ENCODE measurements around the gene FGF12.

The FGF12 gene

DNA sequence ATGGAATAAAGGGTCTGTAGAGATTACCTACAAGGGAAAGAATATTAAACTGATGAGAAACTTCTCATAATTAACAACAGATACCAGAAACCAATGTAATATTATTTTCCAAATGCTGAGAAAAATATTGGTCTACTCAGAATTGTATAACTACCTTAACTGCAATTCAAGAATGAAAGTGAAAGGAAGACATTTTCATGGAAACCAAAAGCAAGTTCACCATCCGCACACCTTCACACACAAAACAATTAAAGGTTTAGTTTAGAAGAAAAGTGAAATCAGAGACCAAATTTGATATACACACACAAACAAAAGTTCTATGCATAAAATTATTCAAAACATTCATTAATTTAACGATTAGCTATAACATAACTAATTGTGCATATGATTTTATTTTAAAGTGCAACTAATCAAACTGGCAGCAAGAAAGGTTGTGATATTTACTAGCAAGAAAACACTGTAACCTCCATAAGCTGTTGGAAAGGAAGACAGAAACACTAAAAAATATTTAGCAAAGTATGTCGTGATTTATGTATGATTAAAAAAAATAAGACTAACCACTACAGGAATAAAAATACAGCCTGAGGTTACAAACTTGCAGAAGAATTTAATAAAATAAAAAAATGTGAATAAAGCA is 395.5 kb downstream of the FGF12 start:
- Histone ChIP-seq H3K4me1 (ENCODE audit: insufficient read depth, low read length) (peaks cover 5% of the 10 kb centered on the region), H3K9me3 (ENCODE audit: control insufficient read depth, insufficient read depth, low read length) (no peaks in the 10 kb centered on the region), H3K9ac (ENCODE audit: low read depth, low read length) (no peak overlapping the region), H3K36me3 (ENCODE audit: insufficient read depth, low read length) (no peaks in the 10 kb centered on the region)

GRCh38 chr3:192326656-192327055 is 400.7 kb downstream of the FGF12 start:
- H3K36me3 ChIP-seq (ENCODE audit: insufficient read depth, low read length), result no peaks in the 10 kb centered on the region
- no peak overlapping the region for H3K9ac ChIP-seq (ENCODE audit: low read depth, low read length)
- no peaks in the 10 kb centered on the region; the same call in 1 of the 2 replicates for H3K4me1 ChIP-seq (ENCODE audit: insufficient read depth, low read length)
- H3K9me3 ChIP-seq (ENCODE audit: control insufficient read depth, insufficient read depth, low read length), result no peaks in the 10 kb centered on the region

DNA sequence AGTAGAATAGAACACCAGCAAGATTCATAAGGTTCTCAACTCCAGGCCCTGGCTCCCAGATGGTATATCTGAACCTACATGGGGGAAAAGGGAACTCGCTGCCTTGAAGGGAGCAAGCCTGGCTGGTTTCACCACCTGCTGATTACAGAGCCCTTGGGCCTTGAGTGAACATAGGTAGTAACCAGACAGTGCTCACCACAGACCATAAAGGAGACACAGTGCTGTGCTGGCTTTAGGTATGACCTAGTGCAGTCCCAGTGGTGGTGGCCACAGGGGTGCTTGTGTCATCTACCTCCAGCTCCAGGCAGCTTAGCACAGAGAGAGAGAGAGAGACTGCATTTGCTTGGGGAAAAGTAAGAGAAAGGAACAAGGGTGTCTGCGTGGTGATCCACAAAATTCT is 409.8 kb downstream of the FGF12 start:
- no peaks in the 10 kb centered on the region for H3K36me3 ChIP-seq (ENCODE audit: insufficient read depth, low read length)

GRCh38 chr3:192313605-192314004 is 413.7 kb downstream of the FGF12 start:
- Histone ChIP-seq H3K4me1 (ENCODE audit: insufficient read depth, low read length) (no peaks in the 10 kb centered on the region), H3K36me3 (ENCODE audit: insufficient read depth, low read length) (no peaks in the 10 kb centered on the region), H3K9ac (ENCODE audit: low read depth, low read length) (no peak overlapping the region), H3K9me3 (ENCODE audit: control insufficient read depth, insufficient read depth, low read length) (no peaks in the 10 kb centered on the region)

More for the DNA sequence above, 409.8 kb downstream of the FGF12 start:
- Histone ChIP-seq H3K9me3 (ENCODE audit: control insufficient read depth, insufficient read depth, low read length) (no peaks in the 10 kb centered on the region), H3K9ac (ENCODE audit: low read depth, low read length) (no peak overlapping the region), H3K4me1 (ENCODE audit: insufficient read depth, low read length) (no peaks in the 10 kb centered on the region)

DNA sequence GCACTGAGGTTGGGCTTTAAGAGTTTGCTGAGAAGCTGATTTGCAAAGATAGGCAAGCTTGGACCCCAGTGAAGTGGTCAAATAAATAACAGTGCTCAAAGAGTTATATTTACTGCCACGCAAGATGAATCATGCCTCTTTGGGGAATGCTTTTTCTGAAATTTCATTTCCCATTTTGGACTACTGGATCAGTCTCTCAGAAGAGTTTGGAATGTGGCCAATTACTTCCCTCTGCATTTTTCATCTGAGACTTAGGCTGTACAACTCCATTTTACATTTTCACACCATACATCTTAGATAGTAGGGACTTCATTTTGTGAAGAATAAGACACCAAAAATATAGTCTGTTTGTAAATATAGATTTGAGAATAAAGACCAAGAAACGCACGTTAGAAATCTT is 419.7 kb downstream of the FGF12 start:
- Histone ChIP-seq H3K4me1 (ENCODE audit: insufficient read depth, low read length) (no peaks in the 10 kb centered on the region), H3K9me3 (ENCODE audit: control insufficient read depth, insufficient read depth, low read length) (no peaks in the 10 kb centered on the region), H3K9ac (ENCODE audit: low read depth, low read length) (no peak overlapping the region), H3K36me3 (ENCODE audit: insufficient read depth, low read length) (no peaks in the 10 kb centered on the region)

- H3K9me3 ChIP-seq (ENCODE audit: control insufficient read depth, insufficient read depth, low read length), result no peaks in the 10 kb centered on the region
- H3K4me1 ChIP-seq (ENCODE audit: insufficient read depth, low read length), result no peaks in the 10 kb centered on the region
- H3K9ac ChIP-seq (ENCODE audit: low read depth, low read length), result no peak overlapping the region
- H3K36me3 ChIP-seq (ENCODE audit: insufficient read depth, low read length), result no peaks in the 10 kb centered on the region
These were observed 424.1 kb downstream of the FGF12 start for GRCh38 chr3:192303235-192303634.

GRCh38 chr3:192302721-192303120 is 424.6 kb downstream of the FGF12 start:
- Histone ChIP-seq H3K9ac (ENCODE audit: low read depth, low read length) (no peak overlapping the region), H3K9me3 (ENCODE audit: control insufficient read depth, insufficient read depth, low read length) (no peaks in the 10 kb centered on the region), H3K36me3 (ENCODE audit: insufficient read depth, low read length) (no peaks in the 10 kb centered on the region), H3K4me1 (ENCODE audit: insufficient read depth, low read length) (no peaks in the 10 kb centered on the region)

- H3K9ac ChIP-seq (ENCODE audit: low read depth, low read length), result no peak overlapping the region
- no peaks in the 10 kb centered on the region for H3K36me3 ChIP-seq (ENCODE audit: insufficient read depth, low read length)
- peaks cover 8% of the 10 kb centered on the region; the same call in 1 of the 2 replicates for H3K4me1 ChIP-seq (ENCODE audit: insufficient read depth, low read length)
- no peaks in the 10 kb centered on the region for H3K9me3 ChIP-seq (ENCODE audit: control insufficient read depth, insufficient read depth, low read length)
These were observed 427.4 kb downstream of the FGF12 start for GRCh38 chr3:192299921-192300320.

DNA sequence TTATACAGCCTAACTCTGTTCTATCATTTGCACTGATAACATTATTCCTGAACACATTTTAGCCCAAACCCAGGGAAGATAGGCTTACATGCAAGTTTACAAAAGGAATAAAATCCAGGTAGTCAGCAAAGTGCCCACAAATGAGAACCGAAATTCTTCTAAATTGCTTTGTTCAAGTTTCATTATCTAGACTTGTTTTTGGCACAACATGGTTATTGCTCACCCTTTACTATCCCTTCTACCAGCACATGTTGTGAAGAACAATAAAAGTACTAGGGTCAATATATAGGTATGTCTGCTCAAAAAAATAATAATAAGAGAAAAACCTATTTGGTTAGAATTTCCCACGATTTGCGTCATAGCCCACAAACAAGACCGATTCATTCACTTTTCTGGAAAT is 430.5 kb downstream of the FGF12 start:
- Histone ChIP-seq H3K9me3 (ENCODE audit: control insufficient read depth, insufficient read depth, low read length) (no peaks in the 10 kb centered on the region), H3K9ac (ENCODE audit: low read depth, low read length) (no peak overlapping the region)

DNA sequence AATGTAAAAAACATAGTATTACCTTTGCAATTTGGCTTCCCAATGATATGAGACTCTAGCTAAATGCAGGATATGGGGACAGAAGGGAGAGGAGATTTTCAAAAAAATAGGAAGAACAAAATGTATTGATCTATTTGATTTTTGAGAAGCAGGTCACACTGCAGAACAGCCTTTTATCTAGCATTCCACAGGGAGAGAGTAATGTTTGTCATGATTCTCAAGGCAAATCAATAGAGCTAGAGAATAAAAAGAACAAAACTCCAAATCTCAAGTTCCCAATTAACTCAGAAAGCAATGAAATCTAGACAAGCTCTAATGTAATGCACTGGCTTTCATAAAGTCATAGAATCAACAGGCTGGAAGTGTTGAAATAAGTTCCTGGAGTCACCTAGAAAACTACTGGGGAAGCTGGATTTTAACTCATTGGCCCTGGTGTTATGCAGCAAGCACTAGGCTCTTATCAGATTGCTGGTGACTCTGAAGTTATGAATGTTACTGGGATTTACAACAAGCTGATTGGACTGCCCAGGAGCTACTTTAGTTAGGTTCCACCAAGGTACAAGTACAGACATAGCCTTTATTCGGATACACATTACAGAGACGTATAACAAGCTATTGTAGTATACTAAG is 442.8 kb downstream of the FGF12 start:
- Histone ChIP-seq H3K4me1 (ENCODE audit: insufficient read depth, low read length) (no peaks in the 10 kb centered on the region), H3K9ac (ENCODE audit: low read depth, low read length) (no peak overlapping the region), H3K36me3 (ENCODE audit: insufficient read depth, low read length) (no peaks in the 10 kb centered on the region), H3K9me3 (ENCODE audit: control insufficient read depth, insufficient read depth, low read length) (no peaks in the 10 kb centered on the region)

More for the DNA sequence above, 430.5 kb downstream of the FGF12 start:
- Histone ChIP-seq H3K36me3 (ENCODE audit: insufficient read depth, low read length) (no peaks in the 10 kb centered on the region), H3K4me1 (ENCODE audit: insufficient read depth, low read length) (peaks cover 8% of the 10 kb centered on the region; the same call in 1 of the 2 replicates)

GRCh38 chr3:192281207-192281880 is 446.0 kb downstream of the FGF12 start:
- Histone ChIP-seq H3K4me1 (ENCODE audit: insufficient read depth, low read length) (no peaks in the 10 kb centered on the region), H3K9ac (ENCODE audit: low read depth, low read length) (no peak overlapping the region), H3K9me3 (ENCODE audit: control insufficient read depth, insufficient read depth, low read length) (no peaks in the 10 kb centered on the region), H3K36me3 (ENCODE audit: insufficient read depth, low read length) (no peaks in the 10 kb centered on the region)

DNA sequence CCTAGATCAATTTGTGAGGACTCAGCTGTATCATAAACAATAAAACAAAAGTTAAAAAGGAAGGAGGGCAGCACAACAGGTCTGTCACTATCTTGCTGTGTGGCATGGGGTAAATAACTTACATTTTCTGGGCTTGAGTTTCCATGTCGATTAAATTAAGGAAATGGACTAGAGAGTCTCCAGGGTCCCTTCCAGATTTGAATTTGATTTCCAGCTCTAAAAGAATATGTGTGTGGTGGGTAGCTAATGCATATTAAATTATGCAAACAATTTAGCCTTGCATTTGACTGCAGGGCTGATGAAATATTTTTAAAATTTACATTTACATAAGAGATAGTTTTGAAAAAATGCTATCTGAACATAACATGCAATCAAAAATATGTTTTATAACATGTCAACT is 447.7 kb downstream of the FGF12 start:
- H3K4me1 ChIP-seq (ENCODE audit: insufficient read depth, low read length), result no peaks in the 10 kb centered on the region
- H3K36me3 ChIP-seq (ENCODE audit: insufficient read depth, low read length), result no peaks in the 10 kb centered on the region
- H3K9ac ChIP-seq (ENCODE audit: low read depth, low read length), result no peak overlapping the region
- H3K9me3 ChIP-seq (ENCODE audit: control insufficient read depth, insufficient read depth, low read length), result no peaks in the 10 kb centered on the region

DNA sequence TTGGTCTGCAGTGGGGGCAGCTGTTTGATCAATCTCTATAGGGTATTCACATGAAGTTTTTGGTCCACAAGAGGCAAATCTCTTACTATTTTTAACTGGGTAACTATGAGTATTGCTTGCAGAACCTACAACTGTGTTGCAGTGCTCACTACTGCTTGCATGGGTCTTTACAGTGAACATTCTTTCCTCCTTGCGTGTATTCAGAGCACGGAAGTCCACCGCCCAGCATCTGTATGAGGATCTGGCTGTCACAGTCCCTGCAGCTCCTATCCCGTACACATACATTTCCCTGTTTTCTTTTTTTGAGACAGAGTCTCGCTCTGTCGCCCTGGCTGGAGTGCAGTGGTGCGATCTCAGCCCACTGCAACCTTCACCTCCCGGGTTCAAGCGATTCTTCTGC is 449.9 kb downstream of the FGF12 start:
- H3K36me3 ChIP-seq (ENCODE audit: insufficient read depth, low read length), result no peaks in the 10 kb centered on the region
- no peaks in the 10 kb centered on the region for H3K9me3 ChIP-seq (ENCODE audit: control insufficient read depth, insufficient read depth, low read length)
- no peak overlapping the region for H3K9ac ChIP-seq (ENCODE audit: low read depth, low read length)
- H3K4me1 ChIP-seq (ENCODE audit: insufficient read depth, low read length), result peaks cover 6% of the 10 kb centered on the region; the same call in 1 of the 2 replicates

GRCh38 chr3:192275741-192276355 is 451.5 kb downstream of the FGF12 start:
- Histone ChIP-seq H3K9ac (ENCODE audit: low read depth, low read length) (no peak overlapping the region), H3K4me1 (ENCODE audit: insufficient read depth, low read length) (peaks cover 6% of the 10 kb centered on the region; the same call in 1 of the 2 replicates), H3K36me3 (ENCODE audit: insufficient read depth, low read length) (no peaks in the 10 kb centered on the region), H3K9me3 (ENCODE audit: control insufficient read depth, insufficient read depth, low read length) (no peaks in the 10 kb centered on the region)

- Histone ChIP-seq H3K36me3 (ENCODE audit: insufficient read depth, low read length) (no peaks in the 10 kb centered on the region), H3K9ac (ENCODE audit: low read depth, low read length) (no peak overlapping the region), H3K9me3 (ENCODE audit: control insufficient read depth, insufficient read depth, low read length) (no peaks in the 10 kb centered on the region), H3K4me1 (ENCODE audit: insufficient read depth, low read length) (peaks cover 6% of the 10 kb centered on the region; the same call in 1 of the 2 replicates)
These were observed 453.7 kb downstream of the FGF12 start for GRCh38 chr3:192273697-192274010.
